ENCODE measurements around the gene MTHFD2. TPM values are rescaled to one million over a fixed set of nuclear protein-coding genes. Genes with fewer than 3 reads are reported as not detected.
A peak's percentile ranks its signal among the peaks of the same experiment; 100 is the strongest.

MTHFD2 gene
- total RNA-seq, 5 donors from 2014 or later (not counting 1 experiment from before 2014, with no cell fraction given): 26.3 to 59.3 (median 47.9) TPM

GRCh38 chr2:74199871-74200305 lies 1.5 kb downstream of the MTHFD2 start:
- WGBS (ENCODE audit: insufficient coverage): 30% methylated on average over 3 of the region's 8 CpGs
- Mint-ChIP-seq H3K27me3 (no peaks in the 10 kb centered on the region), H3K4me1 (peaks cover 38 to 43% (median 41%) of the 10 kb centered on the region in 3 donors), H3K27ac (peak overlapping the region; percentile 100), H3K36me3 (no peaks in the 10 kb centered on the region), H3K9me3 (no peaks in the 10 kb centered on the region), H3K4me3 (peak overlapping the region; percentile 92 to 99 (median 94))
- H3K4me3 ChIP-seq (ENCODE audit: control insufficient read depth in 1 of 2, extremely low read depth in 1 of 2, low read length in 1 of 2): peak overlapping the region; percentile 69 to 72
- H3K9me3 ChIP-seq: no peaks in the 10 kb centered on the region
- POLR2A ChIA-PET: interaction anchor here (0.7 to 1.0 kb wide), 5 partner anchors 259 to 585 kb away, joined by 4 to 7 read pairs (median 4); partner anchors contain the start of gene WBP1 (in 1 of the 2)
- H3K36me3 ChIP-seq (ENCODE audit: control insufficient read depth in 2 of 2, extremely low read depth in 1 of 2, insufficient read depth in 1 of 2, low read length in 1 of 2): no peaks in the 10 kb centered on the region
- peak overlapping the region; percentile 85 for H3K27ac ChIP-seq (ENCODE audit: low read length)
- DNase-seq (peak in 1 of 35 experiments; percentile 26), ATAC-seq (replicated peaks in 1 of 4) (no peak)
- H3K4me1 ChIP-seq (ENCODE audit: control insufficient read depth in 1 of 2, extremely low read depth in 1 of 2, insufficient read depth in 2 of 2, low read length in 2 of 2): peaks cover 10 to 23% of the 10 kb centered on the region in 2 experiments
- peaks cover 0 to 5% of the 10 kb centered on the region in 2 experiments for H3K27me3 ChIP-seq (replicated peaks in 1 of 2; ENCODE audit: control insufficient read depth in 2 of 2, extremely low read depth in 1 of 2, insufficient read depth in 2 of 2, low read length in 1 of 2)
- CTCF ChIA-PET: interaction anchor here (0.5 to 3.7 kb wide), 8 partner anchors 8 to 384 kb away, joined by 3 to 27 read pairs (median 4); partner anchors contain the start of gene MOB1A (in 1 of the 2)

GRCh38 chr2:74201196-74201595 lies 2.8 kb downstream of the MTHFD2 start:
- ATAC-seq (replicated peaks in 1 of 4): no peak
- H3K9me3 ChIP-seq: no peaks in the 10 kb centered on the region
- Mint-ChIP-seq H3K36me3 (no peaks in the 10 kb centered on the region), H3K4me1 (peaks cover 51 to 56% (median 54%) of the 10 kb centered on the region in 3 donors), H3K9me3 (no peaks in the 10 kb centered on the region), H3K4me3 (peak overlapping the region in 1 of 3 donors; percentile 21), H3K27ac (peak overlapping the region in 1 of 2 donors; percentile 78), H3K27me3 (no peaks in the 10 kb centered on the region)
- WGBS (ENCODE audit: insufficient coverage): no CpG with 5 or more reads among the region's 3 CpGs
- DNase-seq: no peak
- no peak overlapping the region for H3K27ac ChIP-seq (ENCODE audit: low read length)
- no peaks in the 10 kb centered on the region for H3K27me3 ChIP-seq (replicated peaks in 1 of 2; ENCODE audit: control insufficient read depth in 2 of 2, extremely low read depth in 1 of 2, insufficient read depth in 2 of 2, low read length in 1 of 2)
- H3K4me1 ChIP-seq (ENCODE audit: control insufficient read depth in 1 of 2, extremely low read depth in 1 of 2, insufficient read depth in 2 of 2, low read length in 2 of 2): peaks cover 19 to 36% of the 10 kb centered on the region in 2 experiments
- H3K4me3 ChIP-seq (ENCODE audit: control insufficient read depth in 1 of 2, extremely low read depth in 1 of 2, low read length in 1 of 2): no peak overlapping the region
- ChIA-PET CTCF (interaction anchor here in 1 of 2 donors (0.7 kb wide), 1 partner anchor 334 kb away, joined by 3 read pairs; no protein-coding TSS in a partner anchor), POLR2A (interaction anchor here (0.6 kb wide), 2 partner anchors 630 to 1376 kb away, joined by 3 to 5 read pairs; no protein-coding TSS in a partner anchor)
- no peaks in the 10 kb centered on the region for H3K36me3 ChIP-seq (ENCODE audit: control insufficient read depth in 2 of 2, extremely low read depth in 1 of 2, insufficient read depth in 1 of 2, low read length in 1 of 2)

- Mint-ChIP-seq H3K27me3 (no peaks in the 10 kb centered on the region), H3K36me3 (no peaks in the 10 kb centered on the region), H3K9me3 (no peaks in the 10 kb centered on the region), H3K4me3 (no peak overlapping the region), H3K27ac (peak overlapping the region in 1 of 2 donors; percentile 78), H3K4me1 (peaks cover 55 to 60% (median 58%) of the 10 kb centered on the region in 3 donors)
- no peak overlapping the region for H3K4me3 ChIP-seq (ENCODE audit: control insufficient read depth in 1 of 2, extremely low read depth in 1 of 2, low read length in 1 of 2)
- DNase-seq: no peak
- H3K27me3 ChIP-seq (replicated peaks in 1 of 2; ENCODE audit: control insufficient read depth in 2 of 2, extremely low read depth in 1 of 2, insufficient read depth in 2 of 2, low read length in 1 of 2): no peaks in the 10 kb centered on the region
- H3K4me1 ChIP-seq (ENCODE audit: control insufficient read depth in 1 of 2, extremely low read depth in 1 of 2, insufficient read depth in 2 of 2, low read length in 2 of 2): peaks cover 23 to 40% of the 10 kb centered on the region in 2 experiments
- no peak overlapping the region for H3K27ac ChIP-seq (ENCODE audit: low read length)
- CTCF ChIA-PET: interaction anchor here in 1 of 2 donors (0.7 kb wide), 1 partner anchor 333 kb away, joined by 3 read pairs; no protein-coding TSS in a partner anchor
- H3K9me3 ChIP-seq: no peaks in the 10 kb centered on the region
- WGBS (ENCODE audit: insufficient coverage): no CpG with 5 or more reads among the region's 1 CpG
- ATAC-seq (replicated peaks in 1 of 4): no peak
- POLR2A ChIA-PET: interaction anchor here in 1 of 2 donors (0.6 kb wide), 1 partner anchor 629 kb away, joined by 3 read pairs; no protein-coding TSS in a partner anchor
- H3K36me3 ChIP-seq (ENCODE audit: control insufficient read depth in 2 of 2, extremely low read depth in 1 of 2, insufficient read depth in 1 of 2, low read length in 1 of 2): no peaks in the 10 kb centered on the region
Observed at GRCh38 chr2:74201596-74201995, 3.2 kb downstream of the MTHFD2 start.

GRCh38 chr2:74204436-74204835 lies 6.0 kb downstream of the MTHFD2 start:
- H3K9me3 ChIP-seq: no peaks in the 10 kb centered on the region
- Mint-ChIP-seq H3K27me3 (no peaks in the 10 kb centered on the region), H3K4me1 (peaks cover 48 to 64% (median 60%) of the 10 kb centered on the region in 3 donors), H3K36me3 (peaks cover 11% of the 10 kb centered on the region), H3K27ac (peak overlapping the region; percentile 34 to 97), H3K9me3 (no peaks in the 10 kb centered on the region), H3K4me3 (peak overlapping the region in 1 of 3 donors; percentile 73)
- ATAC-seq (replicated peaks in 1 of 4) (no peak), DNase-seq (no peak)
- no peaks in the 10 kb centered on the region for H3K27me3 ChIP-seq (replicated peaks in 1 of 2; ENCODE audit: control insufficient read depth in 2 of 2, extremely low read depth in 1 of 2, insufficient read depth in 2 of 2, low read length in 1 of 2)
- ChIA-PET CTCF (no interaction called here), POLR2A (interaction anchor here (0.5 to 0.9 kb wide), 2 partner anchors 14 to 25 kb away, joined by 4 read pairs; no protein-coding TSS in a partner anchor)
- H3K27ac ChIP-seq (ENCODE audit: low read length): no peak overlapping the region
- H3K36me3 ChIP-seq (ENCODE audit: control insufficient read depth in 2 of 2, extremely low read depth in 1 of 2, insufficient read depth in 1 of 2, low read length in 1 of 2): peaks cover 3 to 9% of the 10 kb centered on the region in 2 donors
- no CpG with 5 or more reads among the region's 3 CpGs for WGBS (ENCODE audit: insufficient coverage)
- no peak overlapping the region for H3K4me3 ChIP-seq (ENCODE audit: control insufficient read depth in 1 of 2, extremely low read depth in 1 of 2, low read length in 1 of 2)
- H3K4me1 ChIP-seq (ENCODE audit: control insufficient read depth in 1 of 2, extremely low read depth in 1 of 2, insufficient read depth in 2 of 2, low read length in 2 of 2): peaks cover 18 to 38% of the 10 kb centered on the region in 2 experiments

GRCh38 chr2:74205113-74205512 lies 6.7 kb downstream of the MTHFD2 start:
- WGBS (ENCODE audit: insufficient coverage): no CpG with 5 or more reads among the region's 5 CpGs
- H3K36me3 ChIP-seq (ENCODE audit: control insufficient read depth in 2 of 2, extremely low read depth in 1 of 2, insufficient read depth in 1 of 2, low read length in 1 of 2): peaks cover 3 to 15% of the 10 kb centered on the region in 2 donors
- ATAC-seq (replicated peaks in 1 of 4): no peak
- no peak for DNase-seq
- H3K27me3 ChIP-seq (replicated peaks in 1 of 2; ENCODE audit: control insufficient read depth in 2 of 2, extremely low read depth in 1 of 2, insufficient read depth in 2 of 2, low read length in 1 of 2): no peaks in the 10 kb centered on the region
- peaks cover 12 to 31% of the 10 kb centered on the region in 2 experiments for H3K4me1 ChIP-seq (ENCODE audit: control insufficient read depth in 1 of 2, extremely low read depth in 1 of 2, insufficient read depth in 2 of 2, low read length in 2 of 2)
- H3K36me3 Mint-ChIP-seq: peaks cover 16% of the 10 kb centered on the region
- peak overlapping the region; percentile 72 to 73 (median 72) for H3K4me3 Mint-ChIP-seq
- CTCF ChIA-PET: interaction anchor here (0.6 to 2.7 kb wide), 4 partner anchors 21 to 187 kb away, joined by 3 to 19 read pairs (median 4); partner anchors contain the start of gene MOB1A (in 1 of the 2)
- POLR2A ChIA-PET: interaction anchor here in 1 of 2 donors (0.5 kb wide), 1 partner anchor 24 kb away, joined by 4 read pairs; no protein-coding TSS in a partner anchor
- H3K4me1 Mint-ChIP-seq: peaks cover 41 to 57% (median 56%) of the 10 kb centered on the region in 3 donors
- peak overlapping the region; percentile 89 for H3K27ac ChIP-seq (ENCODE audit: low read length)
- H3K27me3 Mint-ChIP-seq: no peaks in the 10 kb centered on the region
- no peak overlapping the region for H3K4me3 ChIP-seq (ENCODE audit: control insufficient read depth in 1 of 2, extremely low read depth in 1 of 2, low read length in 1 of 2)
- H3K27ac Mint-ChIP-seq: peak overlapping the region; percentile 95 to 97
- no peaks in the 10 kb centered on the region for H3K9me3 ChIP-seq
- H3K9me3 Mint-ChIP-seq: no peaks in the 10 kb centered on the region

- H3K4me3 Mint-ChIP-seq: peak overlapping the region; percentile 72 to 73 (median 72)
- Histone ChIP-seq H3K27me3 (replicated peaks in 1 of 2; ENCODE audit: control insufficient read depth in 2 of 2, extremely low read depth in 1 of 2, insufficient read depth in 2 of 2, low read length in 1 of 2) (no peaks in the 10 kb centered on the region), H3K4me3 (ENCODE audit: control insufficient read depth in 1 of 2, extremely low read depth in 1 of 2, low read length in 1 of 2) (peak overlapping the region in 1 of 2 donors; percentile 19), H3K27ac (ENCODE audit: low read length) (peak overlapping the region; percentile 89), H3K9me3 (no peaks in the 10 kb centered on the region), H3K4me1 (ENCODE audit: control insufficient read depth in 1 of 2, extremely low read depth in 1 of 2, insufficient read depth in 2 of 2, low read length in 2 of 2) (peaks cover 12 to 31% of the 10 kb centered on the region in 2 experiments), H3K36me3 (ENCODE audit: control insufficient read depth in 2 of 2, extremely low read depth in 1 of 2, insufficient read depth in 1 of 2, low read length in 1 of 2) (peaks cover 3 to 15% of the 10 kb centered on the region in 2 donors)
- H3K9me3 Mint-ChIP-seq: no peaks in the 10 kb centered on the region
- WGBS (ENCODE audit: insufficient coverage): 0% methylated on average over 2 of the region's 6 CpGs
- ATAC-seq (replicated peaks in 1 of 4) (peak; percentile 43 to 62 (median 56)), DNase-seq (peak in 10 of 35 experiments; percentile 7 to 33 (median 16))
- H3K27me3 Mint-ChIP-seq: no peaks in the 10 kb centered on the region
- ChIA-PET POLR2A (interaction anchor here in 1 of 2 donors (0.7 kb wide), 1 partner anchor 27 kb away, joined by 3 read pairs; the partner anchor contains the start of gene MOB1A), CTCF (interaction anchor here (0.6 to 2.7 kb wide), 6 partner anchors 21 to 669 kb away, joined by 3 to 19 read pairs (median 4); partner anchors contain the start of gene MOB1A (in 1 of the 2))
- peak overlapping the region; percentile 95 to 97 for H3K27ac Mint-ChIP-seq
- peaks cover 36 to 52% (median 52%) of the 10 kb centered on the region in 3 donors for H3K4me1 Mint-ChIP-seq
- H3K36me3 Mint-ChIP-seq: peaks cover 16% of the 10 kb centered on the region
Observed at GRCh38 chr2:74205596-74205995, 7.2 kb downstream of the MTHFD2 start.
